SU-DHL-6 (cell line): ENCODE measurements around the gene GNAO1.

Experiments used
- CTCF ChIP-seq: fragments of 200-600 bp; sonication (generic); IDR thresholded peaks from one replicate; pipeline ENCODE4 v1.5.1; 2017; ENCODE audit warnings: antibody characterized with exemption, mild to moderate bottlenecking, low read length, moderate library complexity; ENCODE audit not compliant: insufficient read depth, poor library complexity, severe bottlenecking
- EZH2phosphoT487 ChIP-seq: fragments of 200-600 bp; sonication (generic), shearing (Covaris generic); conservative IDR thresholded peaks from 2 replicates; pipeline ENCODE4 v1.6.1; 2018; ENCODE audit warnings: mild to moderate bottlenecking, antibody characterized with exemption, low read length, moderate library complexity, mixed read lengths

GRCh38 chr16:56343661-56344517 is 152.6 kb downstream of the GNAO1 start:
- TF ChIP-seq CTCF = no peak
- no peak for TF ChIP-seq EZH2phosphoT487
